Measurements from ENCODE around the gene ANKRD9.

The ANKRD9 gene

DNA sequence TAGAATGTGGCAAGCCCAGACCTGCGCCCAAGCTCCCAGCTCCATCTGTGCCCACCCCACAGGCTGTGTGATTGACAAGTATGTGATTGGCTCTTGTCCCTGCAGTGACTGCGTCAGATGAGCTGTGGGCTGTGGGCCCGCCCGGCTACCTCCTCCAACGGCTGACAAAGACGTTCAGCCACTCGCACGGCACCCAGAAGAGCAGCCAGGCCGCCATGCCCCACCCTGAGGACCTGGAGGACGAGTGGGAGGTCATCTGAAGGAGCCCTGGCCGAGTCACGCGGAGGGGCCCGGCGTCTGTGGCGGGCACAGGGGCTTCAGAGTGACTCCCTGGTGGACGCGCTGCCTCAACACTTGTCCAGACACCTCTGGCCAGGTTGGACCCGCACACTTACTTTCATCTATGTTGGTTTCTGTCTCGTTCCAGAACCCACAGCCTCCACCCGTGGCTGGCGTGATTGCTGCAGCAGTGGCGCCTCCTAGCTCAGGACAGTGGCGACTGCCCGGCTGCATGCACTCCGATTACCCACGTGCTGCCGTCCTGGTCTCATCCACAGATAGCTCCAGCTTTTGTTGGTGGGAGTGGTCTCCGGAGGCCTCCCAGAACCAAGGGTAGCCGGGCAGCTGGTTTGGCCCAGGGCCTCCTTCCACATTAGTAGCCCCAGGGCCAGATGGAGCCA is 11.4 kb downstream of the ANKRD9 start:
- no peak for DNase-seq

DNA sequence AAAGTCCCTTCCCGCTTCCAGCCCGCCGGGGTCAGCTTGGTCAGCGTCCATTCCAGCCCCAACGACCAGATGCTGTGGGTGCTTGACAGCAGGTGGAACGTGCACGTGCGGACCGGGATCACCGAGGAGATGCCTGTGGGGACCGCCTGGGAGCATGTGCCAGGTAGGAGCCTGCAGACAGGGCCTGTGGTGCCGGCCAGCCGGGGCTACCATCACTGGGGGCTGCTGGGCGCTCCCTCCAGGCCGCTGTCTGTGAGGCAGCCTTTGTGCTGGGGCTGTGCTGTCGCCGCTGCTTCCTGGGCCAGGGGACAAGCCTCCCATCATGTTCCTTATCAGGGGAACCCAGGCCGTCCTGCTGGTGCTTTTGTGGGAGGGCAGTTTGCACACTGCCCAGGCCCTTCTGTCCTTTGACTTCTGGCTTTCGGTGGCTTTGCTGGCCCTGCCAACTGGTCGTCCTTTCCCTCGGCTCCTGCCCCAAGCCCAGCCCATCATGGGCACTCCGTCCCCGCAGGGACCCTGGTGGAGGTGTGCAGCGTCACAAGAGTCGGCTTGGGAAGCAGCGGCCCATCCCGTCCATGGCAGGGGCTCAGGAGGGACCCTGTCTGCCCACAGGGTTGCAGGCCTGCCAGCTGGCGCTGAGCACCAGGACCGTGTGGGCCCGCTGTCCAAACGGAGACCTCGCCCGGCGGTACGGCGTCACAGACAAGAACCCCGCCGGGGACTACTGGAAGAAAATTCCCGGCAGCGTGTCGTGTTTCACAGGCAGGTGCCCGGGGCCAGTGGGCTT is 12.4 kb downstream of the ANKRD9 start:
- DNase-seq, result no peak

GRCh38 chr14:102496331-102496691 is 13.3 kb downstream of the ANKRD9 start:
- no peak for DNase-seq

DNA sequence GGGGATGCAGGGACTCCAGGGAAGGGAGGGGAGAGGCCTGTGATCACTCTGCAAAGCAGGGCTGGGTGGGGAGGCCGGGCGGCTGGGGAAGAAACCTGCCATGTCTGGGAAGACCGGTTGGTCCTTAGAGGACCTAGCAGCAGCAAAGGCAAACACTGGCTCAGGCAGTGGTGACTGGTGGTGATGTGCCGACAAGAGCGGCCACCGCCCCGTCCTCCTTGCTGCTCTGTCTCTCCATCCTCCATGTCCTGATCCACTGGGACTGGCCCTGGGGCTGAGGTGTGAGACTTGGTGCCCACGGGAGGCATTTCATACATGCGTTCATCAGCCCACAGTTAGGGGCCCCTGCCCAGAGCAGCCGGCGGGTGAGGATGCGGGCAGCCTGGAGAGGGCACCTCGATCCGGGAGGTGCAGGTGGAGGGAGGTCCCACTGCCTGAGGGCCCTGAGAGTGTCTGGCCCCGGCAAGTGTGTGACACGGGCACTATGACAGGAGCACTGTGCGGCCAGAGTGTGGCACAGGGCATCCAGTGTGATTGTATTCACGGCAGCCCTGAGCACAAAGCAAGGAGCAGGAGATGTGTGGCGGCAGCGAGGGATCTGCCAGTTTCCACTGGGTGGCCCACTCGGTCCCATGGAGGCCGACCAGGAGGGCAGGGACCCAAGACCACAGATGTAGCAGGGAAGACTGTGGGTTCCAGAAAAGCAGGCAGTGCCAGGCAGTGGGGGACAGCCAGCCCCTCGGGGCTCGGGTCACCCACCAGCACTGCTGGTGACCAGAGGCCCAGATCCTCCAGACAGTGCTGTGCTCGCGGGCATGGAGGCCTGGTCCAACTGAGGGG is 13.9 kb downstream of the ANKRD9 start:
- no peak for DNase-seq

DNA sequence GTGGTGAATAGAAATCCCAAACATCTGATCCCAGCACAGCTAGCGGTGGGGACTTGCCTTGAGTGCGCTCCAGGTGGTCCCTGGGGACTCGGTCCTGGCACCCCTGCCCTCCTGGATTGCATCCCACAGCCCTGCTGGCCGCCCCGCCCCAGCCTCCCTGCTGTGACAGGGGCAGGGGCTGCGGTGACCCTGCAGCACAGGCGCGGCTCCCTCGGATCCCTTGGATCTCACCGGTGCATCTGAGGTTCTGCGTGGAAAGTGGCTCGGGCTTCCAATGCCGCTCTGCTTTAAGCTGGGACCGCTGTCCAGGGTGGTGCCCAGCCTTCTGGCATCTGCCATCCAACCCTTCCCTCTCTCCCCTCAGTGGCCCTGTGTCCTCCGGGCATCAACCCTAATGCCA is 16.0 kb downstream of the ANKRD9 start:
- no peak for DNase-seq

GRCh38 chr14:102493096-102493495 is 16.5 kb downstream of the ANKRD9 start:
- no peak for DNase-seq

GRCh38 chr14:102492531-102492910 is 17.1 kb downstream of the ANKRD9 start:
- DNase-seq, result no peak

DNA sequence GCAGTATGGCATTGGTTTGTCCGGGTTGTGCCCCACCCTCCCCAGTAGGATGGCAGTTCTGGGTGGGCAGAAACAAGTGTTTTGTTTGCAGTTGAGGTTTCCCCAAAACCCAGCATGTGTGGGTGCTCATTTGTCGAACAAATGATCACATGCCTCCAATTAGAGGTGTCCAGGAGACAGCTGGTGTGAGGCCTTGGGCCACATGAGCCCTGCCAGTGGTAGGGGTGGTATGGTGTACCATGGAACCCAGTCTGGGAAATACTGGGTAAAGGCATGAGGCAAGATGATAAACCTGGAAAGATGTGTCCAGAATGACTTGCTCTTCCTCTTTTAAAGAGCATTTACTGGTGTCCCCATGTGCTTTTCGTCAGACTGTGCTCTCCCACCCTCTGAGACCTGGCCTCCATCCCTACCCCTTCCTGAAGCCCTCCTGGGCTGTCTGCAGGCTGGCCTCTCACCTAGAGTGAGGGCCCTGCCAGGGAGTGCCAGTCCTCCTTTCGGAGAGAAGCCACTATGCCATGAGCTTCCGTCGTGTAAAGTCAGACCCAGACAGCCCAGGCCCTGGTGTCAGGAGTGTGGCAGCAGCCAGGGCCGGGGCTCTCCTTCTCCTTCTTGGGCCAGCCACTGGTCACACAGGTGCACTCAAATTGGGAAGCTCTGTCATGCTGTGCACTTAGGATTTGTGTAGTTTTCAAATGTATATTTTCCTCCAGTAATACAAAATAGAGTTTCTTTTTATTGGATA is 17.6 kb downstream of the ANKRD9 start:
- DNase-seq, result no peak

DNA sequence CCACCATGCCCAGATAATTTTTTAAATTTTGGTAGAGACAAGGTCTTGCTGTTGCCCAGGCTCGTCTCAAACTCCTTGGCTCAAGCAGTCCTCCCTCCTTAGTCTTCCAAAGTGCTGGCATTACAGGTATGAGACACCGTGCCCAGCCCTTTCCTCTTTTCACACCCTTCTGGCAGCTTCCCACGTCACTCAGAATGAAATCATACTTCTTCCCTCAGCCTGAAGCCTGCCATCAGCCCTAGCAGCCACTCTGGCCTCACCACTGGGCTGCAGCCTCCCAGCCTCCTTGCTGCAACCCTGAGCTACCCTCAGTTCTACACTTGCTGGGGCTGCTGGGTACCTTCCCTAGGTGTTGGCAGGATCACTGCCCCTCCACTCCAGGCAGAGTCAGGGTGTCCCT is 18.2 kb downstream of the ANKRD9 start:
- no peak for DNase-seq

DNA sequence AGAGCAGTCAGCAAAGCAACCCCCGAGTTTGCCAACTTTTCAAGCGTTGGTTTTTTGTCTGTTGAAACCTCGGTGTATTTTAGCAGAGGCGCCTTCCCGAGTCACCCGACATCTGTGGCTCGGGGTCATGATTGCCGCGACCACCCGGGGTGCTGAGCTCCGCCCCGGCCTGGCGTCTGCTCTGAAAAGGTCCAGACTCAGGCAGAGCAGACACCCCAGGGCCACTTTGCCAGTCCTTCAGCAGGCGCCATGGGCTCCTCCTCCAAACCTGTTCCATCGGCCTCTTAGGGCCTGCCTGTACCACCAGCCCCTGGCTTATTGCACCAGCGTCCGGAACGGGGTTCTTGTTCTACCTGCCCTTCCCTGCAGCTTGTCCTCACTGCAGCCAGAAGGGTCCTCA is 19.1 kb downstream of the ANKRD9 start:
- DNase-seq, result no peak

DNA sequence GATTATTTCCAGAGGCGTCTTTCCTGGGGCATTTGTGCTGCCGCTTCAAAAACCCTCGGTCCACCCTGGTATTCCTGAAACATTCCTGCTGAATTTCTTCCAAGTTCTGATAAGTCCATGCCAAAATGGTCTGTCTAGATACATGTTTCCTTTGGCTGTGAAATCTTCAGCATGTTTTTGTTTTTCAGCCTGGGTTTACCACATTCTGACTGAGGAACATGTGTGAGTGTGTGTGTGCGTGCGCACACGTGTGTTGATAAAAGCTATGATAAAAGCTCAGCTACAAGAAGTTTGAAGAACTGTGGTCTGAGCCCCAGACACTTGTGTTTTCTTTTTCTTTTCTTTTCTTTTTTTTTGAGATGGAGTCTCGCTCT is 22.4 kb downstream of the ANKRD9 start:
- DNase-seq, result no peak

- no peak for DNase-seq
These were observed 22.9 kb downstream of the ANKRD9 start for GRCh38 chr14:102486513-102487203.

DNA sequence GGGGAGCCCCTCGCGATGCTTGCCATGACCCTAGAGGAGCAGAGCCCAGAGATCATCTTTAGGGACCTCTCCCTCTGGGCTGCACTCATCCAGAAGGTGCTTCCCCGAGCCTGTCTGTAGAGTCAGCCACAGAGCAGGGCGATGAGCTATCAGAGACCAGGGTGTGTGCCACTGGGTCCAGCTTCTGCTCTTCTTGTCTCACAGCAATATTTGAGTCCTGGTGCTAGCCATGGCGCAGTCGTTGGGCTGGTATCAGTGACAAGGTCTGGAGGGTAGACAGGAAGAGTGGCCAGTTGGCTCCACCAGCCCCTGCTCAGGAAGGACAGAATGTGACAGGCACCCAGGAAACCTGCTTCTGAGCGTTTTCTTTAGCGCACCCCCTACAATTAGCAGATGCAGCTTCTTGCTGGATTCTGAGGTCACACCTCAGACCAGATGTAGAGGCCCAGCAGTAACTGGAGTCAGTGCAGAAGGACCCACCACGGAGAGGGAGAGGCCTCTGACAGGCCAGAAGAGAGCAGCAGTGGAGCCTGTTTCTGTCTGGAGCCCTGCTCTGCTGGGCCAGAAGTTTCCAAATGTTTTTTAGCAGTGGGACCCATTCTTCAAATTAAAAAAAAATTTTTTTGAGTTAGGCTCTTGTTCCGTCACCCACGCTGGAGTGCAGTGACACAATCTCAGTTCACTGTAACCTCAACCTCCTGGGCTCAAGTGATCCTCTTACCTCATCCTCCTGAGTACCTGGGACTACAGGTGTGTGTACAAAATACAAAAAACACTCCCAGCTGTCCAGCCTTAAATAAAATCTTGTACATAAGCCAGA is 23.7 kb downstream of the ANKRD9 start:
- no peak for DNase-seq

DNA sequence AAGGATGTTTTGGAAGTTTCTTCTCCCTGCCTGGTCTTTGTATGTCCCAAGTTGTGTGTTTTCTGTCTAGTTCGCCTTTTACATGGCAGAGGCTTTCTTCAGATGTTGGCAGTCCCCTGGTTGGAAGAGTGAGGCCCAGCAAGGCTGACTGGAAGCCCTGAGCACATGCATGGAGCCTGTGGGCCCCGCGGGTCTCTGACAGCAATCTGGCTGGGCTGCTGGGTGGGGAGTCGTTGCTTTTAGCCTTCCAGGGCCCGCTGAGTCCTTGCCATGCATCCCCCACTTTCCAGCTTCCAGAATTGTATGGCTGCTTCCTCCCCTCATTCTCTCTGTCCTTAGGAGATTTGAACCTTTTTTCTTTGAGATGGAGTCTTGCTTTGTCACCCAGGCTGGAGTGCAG is 25.3 kb downstream of the ANKRD9 start:
- no peak for DNase-seq

GRCh38 chr14:102481791-102482238 is 27.8 kb downstream of the ANKRD9 start:
- no peak for DNase-seq

DNA sequence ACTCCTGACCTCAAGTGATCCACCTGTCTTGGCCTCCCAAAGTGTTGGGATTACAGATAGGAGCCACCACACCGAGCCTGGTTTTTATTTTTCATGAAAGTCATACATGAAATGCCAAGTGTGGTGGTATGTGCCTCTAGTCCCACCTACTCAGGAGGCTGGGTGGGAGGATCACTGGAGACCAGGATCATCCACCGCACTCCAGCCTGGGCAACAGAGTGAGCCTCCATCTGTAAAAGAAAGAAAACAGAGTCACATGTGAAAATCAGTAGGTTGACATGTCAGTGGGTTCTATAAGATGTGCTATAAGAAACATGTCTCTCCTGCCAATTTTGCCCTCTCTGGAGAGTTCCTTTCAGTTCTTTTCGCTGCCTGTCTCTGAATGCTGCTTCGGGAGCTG is 28.2 kb downstream of the ANKRD9 start:
- DNase-seq, result no peak

DNA sequence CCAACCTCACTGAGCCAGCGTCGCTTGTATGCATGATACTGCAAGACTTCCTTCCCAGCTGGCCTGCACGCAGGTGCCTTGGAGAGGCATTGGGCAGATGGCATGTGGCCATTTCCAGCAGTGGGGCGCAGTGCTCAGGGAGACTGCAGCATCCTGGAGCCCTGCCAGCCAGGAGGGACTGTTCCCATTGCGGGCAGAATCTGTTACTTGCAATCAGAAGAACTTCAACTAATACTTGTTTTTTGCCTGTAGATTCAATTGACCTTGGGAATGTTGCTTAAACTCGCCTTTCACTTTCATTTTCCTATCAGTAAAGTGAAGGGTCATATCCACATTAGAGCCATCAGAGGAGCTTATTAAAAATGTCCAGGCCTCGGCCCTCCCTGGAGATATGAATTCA is 29.8 kb downstream of the ANKRD9 start:
- DNase-seq, result no peak

GRCh38 chr14:102479107-102479506 is 30.5 kb downstream of the ANKRD9 start:
- no peak for DNase-seq

- DNase-seq, result peak in 3 of 4 experiments; percentile 12 to 17 (median 16)
These were observed 34.6 kb downstream of the ANKRD9 start for GRCh38 chr14:102474934-102475333.

GRCh38 chr14:102473559-102473958 is 36.0 kb downstream of the ANKRD9 start:
- no peak for DNase-seq

DNA sequence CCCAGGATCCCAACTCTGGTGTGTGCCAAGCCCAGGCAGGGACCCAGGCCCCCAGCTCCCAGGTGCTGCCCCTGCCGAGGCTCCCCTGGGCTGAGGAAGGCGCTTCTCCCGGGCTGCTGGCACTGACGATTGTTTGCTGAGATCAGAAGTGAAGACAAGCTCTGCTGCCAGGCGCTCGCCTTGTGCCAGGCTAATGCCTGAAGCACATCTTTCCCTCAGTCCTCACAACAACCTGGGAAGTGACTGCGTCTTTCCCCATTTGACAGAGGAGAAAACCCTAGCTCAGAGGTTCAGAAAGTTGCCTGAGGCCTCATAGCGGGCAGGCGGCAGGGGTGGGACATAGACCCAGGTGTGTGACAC is 36.8 kb downstream of the ANKRD9 start:
- DNase-seq, result no peak

All from suppressor macrophage (primary cell).